PC-3 (cell line): ENCODE measurements around the gene TMEM59L. TPM values are rescaled to one million over a fixed set of nuclear protein-coding genes. Genes with fewer than 3 reads are reported as not detected.

Source experiments
- ATAC-seq: fragments of 200-7000 bp; cut with Tn5 transposase; 2 replicates; pipeline ENCODE4 v1.9.1; 2020; ENCODE audit warnings: mild to moderate bottlenecking, moderate library complexity
- BruUV-seq: library from RNA; stranded (reverse); fragments of 400-500 nt; replicated peaks from 2 replicates; lab custom pipeline; 2021; lab: Mats Ljungman, UMichigan
- CTCF ChIA-PET: fragments of 300-600 bp; sonication (Branson Sonifier 250); formaldehyde crosslinking; loops from one replicate; lab custom pipeline; 2022; ENCODE audit warnings: antibody characterized with exemption; lab: Charles Lee
- POLR2A ChIA-PET: fragments of 300-600 bp; sonication (Branson Sonifier 250); formaldehyde crosslinking; loops from one replicate; lab custom pipeline; 2022; ENCODE audit warnings: antibody characterized with exemption; ENCODE audit not compliant: unreplicated experiment; lab: Charles Lee
- DNase-seq: peaks from one replicate; pipeline ENCODE4 v3.0.0-alpha.2; 2015
- H2AFZ ChIP-seq: fragments of 300-600 bp; sonication (generic); 2 replicates; pipeline ENCODE4 v1.6.0; 2016; ENCODE audit warnings: antibody characterized with exemption, low read length
- H3F3A ChIP-seq: fragments of 300-600 bp; sonication (generic); one replicate; pipeline ENCODE4 v1.6.0; 2017; ENCODE audit warnings: antibody characterized with exemption, low read length, control low read depth, mild to moderate bottlenecking; ENCODE audit not compliant: unreplicated experiment
- H3K27ac ChIP-seq: fragments of 300-600 bp; sonication (generic); 2 replicates; pipeline ENCODE4 v1.5.1; 2016; ENCODE audit warnings: mild to moderate bottlenecking, low read length
- H3K27me3 ChIP-seq: fragments of 300-600 bp; sonication (generic); 2 replicates; pipeline ENCODE4 v1.6.1; 2016; ENCODE audit warnings: low read length, mixed read lengths
- H3K36me3 ChIP-seq: fragments of 300-600 bp; sonication (generic); 2 replicates; pipeline ENCODE4 v1.6.1; 2016; ENCODE audit warnings: low read depth, mixed run types, low read length, mixed read lengths
- H3K4me1 ChIP-seq: fragments of 300-600 bp; sonication (generic); 2 replicates; pipeline ENCODE4 v1.5.1; 2016; ENCODE audit warnings: low read length; ENCODE audit not compliant: insufficient read depth
- H3K4me2 ChIP-seq: fragments of 300-600 bp; sonication (generic); 2 replicates; pipeline ENCODE4 v1.6.0; 2016; ENCODE audit warnings: low read length
- H3K4me3 ChIP-seq: fragments of 300-600 bp; sonication (generic); 2 replicates; pipeline ENCODE4 v1.5.1; 2016; ENCODE audit warnings: mild to moderate bottlenecking, low read length, mixed read lengths
- H3K79me2 ChIP-seq: fragments of 300-600 bp; sonication (generic); 2 replicates; pipeline ENCODE4 v1.6.1; 2017; ENCODE audit warnings: low read length, mixed read lengths
- H3K9ac ChIP-seq: fragments of 300-600 bp; sonication (generic); 2 replicates; pipeline ENCODE4 v1.6.0; 2016; ENCODE audit warnings: mild to moderate bottlenecking, low read length
- H3K9me2 ChIP-seq: fragments of 300-600 bp; sonication (generic); replicated peaks from 2 replicates; pipeline ENCODE4 v1.6.1; 2016; ENCODE audit warnings: mixed run types, low read length, mixed read lengths
- H3K9me3 ChIP-seq: fragments of 300-600 bp; sonication (generic); 2 replicates; pipeline ENCODE4 v1.6.1; 2016; ENCODE audit warnings: low read length, mixed read lengths
- H4K20me1 ChIP-seq: fragments of 300-600 bp; sonication (generic); 2 replicates; pipeline ENCODE4 v1.6.1; 2016; ENCODE audit warnings: low read length, mixed read lengths
- EZH2 ChIP-seq: fragments of 300-600 bp; sonication (generic); IDR thresholded peaks from one replicate; pipeline ENCODE4 v1.6.1; 2017; ENCODE audit warnings: antibody characterized with exemption, mild to moderate bottlenecking, low read length; ENCODE audit not compliant: unreplicated experiment
- EZH2phosphoT487 ChIP-seq: fragments of 300-600 bp; sonication (generic); IDR thresholded peaks from 2 replicates; pipeline ENCODE4 v1.6.1; 2018; ENCODE audit warnings: mild to moderate bottlenecking, antibody characterized with exemption, low read length, borderline replicate concordance
- intact Hi-C: fragments of 100-400 bp; cut with micrococcal nuclease; formaldehyde crosslinking; loops from 2 replicates; pipeline ENCODE4 v1.9.0; 2023
- total RNA-seq: library from RNA; depleted of rRNA; stranded (reverse); fragments of >200 nt; gene quantifications from 2 replicates; pipeline ENCODE4 v1.2.3, GENCODE V29; 2014
- TF ChIP-seq, protein P1 (sequence below): fragments of 300-600 bp; sonication (generic); conservative IDR thresholded peaks from 2 replicates; pipeline ENCODE4 v1.5.1; 2017; ENCODE audit warnings: antibody characterized with exemption, low read depth, mild to moderate bottlenecking, low read length

TMEM59L gene
- total RNA-seq, 1 experiment from 2014 or later = 0.44 TPM

DNA sequence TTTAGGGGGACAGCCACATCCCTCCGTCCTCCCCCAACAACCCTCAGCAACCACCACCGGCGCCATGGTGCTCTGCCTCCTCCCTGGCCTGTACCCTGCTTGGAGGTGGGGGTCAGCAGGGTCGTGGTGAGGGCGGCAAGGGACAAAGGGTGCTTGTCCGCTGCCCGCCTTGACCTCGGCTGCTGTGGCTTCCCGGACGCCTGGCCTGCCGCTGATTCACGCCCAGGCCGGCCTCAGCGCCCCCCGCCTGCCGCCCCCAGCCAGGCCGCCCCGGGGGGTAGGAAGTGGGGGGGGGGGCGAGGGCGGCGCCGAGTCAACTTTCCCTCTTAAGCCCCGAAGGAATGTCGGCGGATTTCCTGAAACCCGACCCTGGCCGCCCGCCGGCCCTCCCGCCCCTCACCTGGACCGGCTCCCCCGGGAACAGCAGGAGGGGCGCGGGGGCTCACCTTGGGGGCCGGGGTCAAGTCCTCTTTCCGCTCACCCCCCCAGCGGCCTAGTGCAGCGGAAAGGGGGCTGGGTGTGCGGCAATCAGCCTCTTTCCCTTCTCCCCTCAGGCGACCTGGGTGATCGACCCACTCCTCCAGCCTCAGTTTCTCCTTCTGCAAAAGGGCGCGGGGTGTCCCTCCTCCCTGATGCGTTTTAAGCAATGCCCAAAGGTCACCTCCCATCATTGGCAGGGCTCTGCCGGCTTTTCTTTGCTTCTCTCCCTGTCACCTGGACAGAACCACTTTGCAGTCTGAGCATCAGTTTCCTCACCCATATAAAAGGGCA is 1.9 kb upstream of the TMEM59L start:
- Histone ChIP-seq H3K27me3 (peaks cover 81% of the 10 kb centered on the region), H3K4me2 (no peak overlapping the region), H2AFZ (no peak overlapping the region), H3K79me2 (no peaks in the 10 kb centered on the region), H3F3A (peaks cover 5% of the 10 kb centered on the region), H3K4me3 (no peak overlapping the region), H3K9ac (no peak overlapping the region), H3K9me2 (no peaks in the 10 kb centered on the region), H3K9me3 (no peaks in the 10 kb centered on the region), H4K20me1 (no peaks in the 10 kb centered on the region), H3K36me3 (no peaks in the 10 kb centered on the region), H3K27ac (no peak overlapping the region), H3K4me1 (peaks cover 9% of the 10 kb centered on the region; the same call in 1 of the 2 replicates)
- ChIA-PET CTCF (no interaction called here), POLR2A (no interaction called here)
- ATAC-seq (no peak), DNase-seq (no peak)
- intact Hi-C loops = no loop called here
- TF ChIP-seq, protein P1, sequence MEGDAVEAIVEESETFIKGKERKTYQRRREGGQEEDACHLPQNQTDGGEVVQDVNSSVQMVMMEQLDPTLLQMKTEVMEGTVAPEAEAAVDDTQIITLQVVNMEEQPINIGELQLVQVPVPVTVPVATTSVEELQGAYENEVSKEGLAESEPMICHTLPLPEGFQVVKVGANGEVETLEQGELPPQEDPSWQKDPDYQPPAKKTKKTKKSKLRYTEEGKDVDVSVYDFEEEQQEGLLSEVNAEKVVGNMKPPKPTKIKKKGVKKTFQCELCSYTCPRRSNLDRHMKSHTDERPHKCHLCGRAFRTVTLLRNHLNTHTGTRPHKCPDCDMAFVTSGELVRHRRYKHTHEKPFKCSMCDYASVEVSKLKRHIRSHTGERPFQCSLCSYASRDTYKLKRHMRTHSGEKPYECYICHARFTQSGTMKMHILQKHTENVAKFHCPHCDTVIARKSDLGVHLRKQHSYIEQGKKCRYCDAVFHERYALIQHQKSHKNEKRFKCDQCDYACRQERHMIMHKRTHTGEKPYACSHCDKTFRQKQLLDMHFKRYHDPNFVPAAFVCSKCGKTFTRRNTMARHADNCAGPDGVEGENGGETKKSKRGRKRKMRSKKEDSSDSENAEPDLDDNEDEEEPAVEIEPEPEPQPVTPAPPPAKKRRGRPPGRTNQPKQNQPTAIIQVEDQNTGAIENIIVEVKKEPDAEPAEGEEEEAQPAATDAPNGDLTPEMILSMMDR = no peak
- TF ChIP-seq EZH2 (peak; percentile 97), EZH2phosphoT487 (peak; percentile 65; the same call in 1 of the 2 replicates)
- no TSS peak for BruUV-seq

DNA sequence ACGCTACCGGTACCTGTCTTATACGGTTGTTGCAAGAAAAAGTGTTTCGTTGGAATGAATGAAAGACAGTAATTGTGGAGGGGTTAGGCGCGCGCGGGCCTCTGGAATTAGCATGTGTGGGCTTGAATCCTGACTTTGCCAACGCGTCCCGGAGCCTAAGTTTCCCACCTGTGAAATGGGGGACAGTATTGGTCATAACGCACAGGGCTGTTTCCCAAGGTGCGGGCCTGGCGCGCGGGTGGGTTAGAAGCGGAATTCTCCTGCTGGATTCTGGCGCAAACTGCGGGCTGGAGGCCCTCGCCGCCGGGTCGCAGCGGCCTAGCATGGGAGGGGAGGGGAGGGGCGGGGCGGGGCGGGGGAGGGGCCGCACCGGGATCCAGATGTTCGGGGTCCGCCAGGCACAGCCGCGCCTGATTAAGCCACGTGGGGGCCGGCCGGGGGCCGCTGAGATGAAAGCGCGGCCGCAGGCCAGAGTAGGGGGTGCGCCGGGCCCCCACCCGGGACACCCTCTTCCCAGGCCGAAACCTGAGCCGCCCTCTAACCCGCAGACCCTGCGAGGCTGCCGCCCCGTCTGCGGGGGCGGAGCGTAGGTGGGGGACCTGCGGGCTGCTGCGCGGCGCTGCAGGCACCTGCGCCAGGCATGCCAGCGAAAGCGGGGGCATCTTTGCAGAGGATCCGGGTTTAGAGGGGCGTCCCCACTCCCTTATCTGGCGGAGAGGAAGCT is 1.2 kb upstream of the TMEM59L start:
- Histone ChIP-seq H3K9me2 (no peaks in the 10 kb centered on the region), H3K27ac (no peak overlapping the region), H3K9me3 (no peaks in the 10 kb centered on the region), H3K27me3 (peaks cover 75% of the 10 kb centered on the region), H3F3A (peaks cover 5% of the 10 kb centered on the region), H2AFZ (no peak overlapping the region), H3K79me2 (no peaks in the 10 kb centered on the region), H3K4me1 (peaks cover 9% of the 10 kb centered on the region; the same call in 1 of the 2 replicates), H3K4me3 (no peak overlapping the region), H3K4me2 (peak overlapping the region; percentile 56; the same call in 1 of the 2 replicates), H3K36me3 (no peaks in the 10 kb centered on the region), H3K9ac (no peak overlapping the region), H4K20me1 (no peaks in the 10 kb centered on the region)
- no TSS peak for BruUV-seq
- ChIA-PET CTCF (no interaction called here), POLR2A (no interaction called here)
- ATAC-seq = 0 out of 2 replicates have a peak, but pooled peaks have one; percentile 21
- TF ChIP-seq EZH2phosphoT487 (no peak), EZH2 (no peak)
- TF ChIP-seq, protein P1 = no peak
- intact Hi-C loops = no loop called here
- no peak for DNase-seq
